ENCODE results near the gene ZSWIM3. TPM values are rescaled to one million over a fixed set of nuclear protein-coding genes. Genes with fewer than 3 reads are reported as not detected.

ZSWIM3 gene
- total RNA-seq, 1 experiment from 2014 or later = 1.4 TPM

DNA sequence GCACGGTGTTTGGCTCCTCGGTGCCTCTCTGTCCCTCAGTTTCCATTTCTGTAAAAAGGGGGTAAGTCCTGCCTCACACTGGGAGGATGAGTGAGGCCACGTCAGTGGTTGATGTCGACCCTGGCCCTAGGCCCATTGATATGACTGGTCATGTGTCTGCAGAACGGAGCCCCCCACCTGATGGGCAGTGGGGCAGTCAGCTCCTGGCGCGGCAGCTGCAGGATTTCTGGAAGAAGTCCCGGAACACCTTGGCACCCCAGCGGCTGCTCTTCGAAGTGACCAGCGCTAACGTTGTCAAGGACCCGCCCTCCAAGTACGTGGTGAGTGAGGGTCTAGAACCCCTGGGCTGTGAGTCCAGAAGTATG, 22.6 kb upstream of the ZSWIM3 start:
- BruUV-seq (replicated peaks) = TSS peak; percentile 55
- no peak for DNase-seq (ENCODE audit: unreplicated experiment)
- TF ChIP-seq, protein P1, sequence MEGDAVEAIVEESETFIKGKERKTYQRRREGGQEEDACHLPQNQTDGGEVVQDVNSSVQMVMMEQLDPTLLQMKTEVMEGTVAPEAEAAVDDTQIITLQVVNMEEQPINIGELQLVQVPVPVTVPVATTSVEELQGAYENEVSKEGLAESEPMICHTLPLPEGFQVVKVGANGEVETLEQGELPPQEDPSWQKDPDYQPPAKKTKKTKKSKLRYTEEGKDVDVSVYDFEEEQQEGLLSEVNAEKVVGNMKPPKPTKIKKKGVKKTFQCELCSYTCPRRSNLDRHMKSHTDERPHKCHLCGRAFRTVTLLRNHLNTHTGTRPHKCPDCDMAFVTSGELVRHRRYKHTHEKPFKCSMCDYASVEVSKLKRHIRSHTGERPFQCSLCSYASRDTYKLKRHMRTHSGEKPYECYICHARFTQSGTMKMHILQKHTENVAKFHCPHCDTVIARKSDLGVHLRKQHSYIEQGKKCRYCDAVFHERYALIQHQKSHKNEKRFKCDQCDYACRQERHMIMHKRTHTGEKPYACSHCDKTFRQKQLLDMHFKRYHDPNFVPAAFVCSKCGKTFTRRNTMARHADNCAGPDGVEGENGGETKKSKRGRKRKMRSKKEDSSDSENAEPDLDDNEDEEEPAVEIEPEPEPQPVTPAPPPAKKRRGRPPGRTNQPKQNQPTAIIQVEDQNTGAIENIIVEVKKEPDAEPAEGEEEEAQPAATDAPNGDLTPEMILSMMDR (IDR thresholded peaks at IDR 0.05; ENCODE audit: unreplicated experiment) = no peak
- peak overlapping the region; percentile 80 for H3K4me3 Mint-ChIP-seq (ENCODE audit: unreplicated experiment)
- peaks cover 17% of the 10 kb centered on the region for H3K36me3 Mint-ChIP-seq (ENCODE audit: insufficient read depth, unreplicated experiment)
- intact Hi-C loops (cut with micrococcal nuclease) = loop anchor here (10.0 kb wide), 1 partner anchor 50 kb away; the partner anchor contains the start of genes SPATA25 and ZSWIM1
- CTCF ChIA-PET = interaction anchor here (1.0 kb wide), 1 partner anchor 135 kb away, joined by 3 read pairs; no protein-coding TSS in a partner anchor
- no peaks in the 10 kb centered on the region for H3K27me3 Mint-ChIP-seq (ENCODE audit: insufficient read depth, unreplicated experiment)
- H3K27ac Mint-ChIP-seq (ENCODE audit: low read depth, unreplicated experiment) = peak overlapping the region; percentile 27
- no peaks in the 10 kb centered on the region for H3K9me3 Mint-ChIP-seq (ENCODE audit: unreplicated experiment)
- peaks cover 26% of the 10 kb centered on the region for H3K4me1 Mint-ChIP-seq (ENCODE audit: insufficient read depth, unreplicated experiment)
- POLR2A ChIA-PET = interaction anchor here (0.6 to 3.8 kb wide), 19 partner anchors 10 to 556 kb away, joined by 3 to 29 read pairs (median 5); partner anchors contain the start of genes DNTTIP1, PCIF1, UBE2C and WFDC3

DNA sequence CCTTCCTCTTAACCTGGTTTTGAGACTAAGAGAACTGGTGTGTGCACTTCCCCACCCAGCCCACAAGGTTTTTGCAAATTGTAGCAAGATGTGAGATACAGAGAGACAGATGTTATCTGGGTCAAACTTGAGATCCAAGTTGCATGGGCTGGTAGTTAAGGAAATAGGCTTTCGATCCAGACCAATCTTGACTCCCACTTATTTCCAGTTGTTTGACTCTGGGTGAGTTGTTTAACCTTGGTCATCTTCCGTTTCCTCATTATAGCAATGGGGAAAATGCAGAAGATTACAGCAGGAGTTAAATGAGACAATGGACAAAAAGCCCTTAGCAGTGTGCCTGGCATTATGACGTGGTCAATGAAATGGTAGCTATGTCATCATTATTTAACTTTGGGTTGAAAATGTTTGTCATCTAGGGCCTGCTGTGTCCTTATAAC, 22.1 kb upstream of the ZSWIM3 start:
- Mint-ChIP-seq H3K36me3 (ENCODE audit: insufficient read depth, unreplicated experiment) (peaks cover 23% of the 10 kb centered on the region), H3K4me3 (ENCODE audit: unreplicated experiment) (peak overlapping the region; percentile 80), H3K27ac (ENCODE audit: low read depth, unreplicated experiment) (peak overlapping the region; percentile 51), H3K9me3 (ENCODE audit: unreplicated experiment) (no peaks in the 10 kb centered on the region), H3K4me1 (ENCODE audit: insufficient read depth, unreplicated experiment) (peaks cover 26% of the 10 kb centered on the region), H3K27me3 (ENCODE audit: insufficient read depth, unreplicated experiment) (no peaks in the 10 kb centered on the region)
- ChIA-PET CTCF (interaction anchor here (0.6 to 1.0 kb wide), 4 partner anchors 11 to 1241 kb away, joined by 3 to 4 read pairs (median 4); no protein-coding TSS in a partner anchor), POLR2A (interaction anchor here (0.6 to 3.8 kb wide), 7 partner anchors 9 to 119 kb away, joined by 3 to 27 read pairs (median 4); partner anchors contain the start of genes CTSA, NEURL2 and ZSWIM1)
- intact Hi-C loops (cut with micrococcal nuclease) = loop anchor here (10.0 kb wide), 1 partner anchor 49 kb away; the partner anchor contains the start of genes SPATA25 and ZSWIM1
- no TSS peak for BruUV-seq (replicated peaks)
- no peak for DNase-seq (ENCODE audit: unreplicated experiment)
- TF ChIP-seq, protein P1 (IDR thresholded peaks at IDR 0.05; ENCODE audit: unreplicated experiment) = no peak

DNA sequence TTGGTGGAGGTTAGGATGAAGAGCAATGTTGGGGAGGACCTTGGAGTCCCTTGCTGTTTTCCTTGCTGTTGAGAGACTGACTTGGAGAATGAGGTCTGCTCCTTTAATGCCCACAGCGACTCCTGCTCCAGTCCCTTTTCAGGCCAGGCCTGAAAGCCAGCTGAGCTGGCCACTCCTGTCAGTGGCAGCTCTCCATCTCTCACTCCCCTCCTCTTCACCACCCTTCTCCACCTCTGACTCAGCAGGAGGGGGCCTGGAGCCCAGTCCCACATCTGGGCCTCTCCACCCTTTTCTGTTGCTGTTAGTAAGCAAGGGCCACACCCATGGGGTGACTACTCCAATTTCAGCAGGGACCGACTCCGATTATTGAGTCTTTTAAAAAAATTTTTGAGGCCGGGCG, 21.6 kb upstream of the ZSWIM3 start:
- no peaks in the 10 kb centered on the region for H3K27me3 Mint-ChIP-seq (ENCODE audit: insufficient read depth, unreplicated experiment)
- DNase-seq (ENCODE audit: unreplicated experiment) = peak; percentile 55
- TF ChIP-seq, protein P1 (IDR thresholded peaks at IDR 0.05; ENCODE audit: unreplicated experiment) = no peak
- ChIA-PET CTCF (interaction anchor here (0.6 to 1.0 kb wide), 4 partner anchors 11 to 1240 kb away, joined by 3 to 4 read pairs (median 4); no protein-coding TSS in a partner anchor), POLR2A (interaction anchor here (0.6 to 3.8 kb wide), 7 partner anchors 9 to 120 kb away, joined by 3 to 27 read pairs (median 4); partner anchors contain the start of genes CTSA, NEURL2 and ZSWIM1)
- H3K9me3 Mint-ChIP-seq (ENCODE audit: unreplicated experiment) = no peaks in the 10 kb centered on the region
- peaks cover 26% of the 10 kb centered on the region for H3K4me1 Mint-ChIP-seq (ENCODE audit: insufficient read depth, unreplicated experiment)
- H3K36me3 Mint-ChIP-seq (ENCODE audit: insufficient read depth, unreplicated experiment) = peaks cover 26% of the 10 kb centered on the region
- BruUV-seq (replicated peaks) = no TSS peak
- intact Hi-C loops (cut with micrococcal nuclease) = loop anchor here (10.0 kb wide), 1 partner anchor 49 kb away; the partner anchor contains the start of genes SPATA25 and ZSWIM1
- H3K27ac Mint-ChIP-seq (ENCODE audit: low read depth, unreplicated experiment) = peak overlapping the region; percentile 51
- peak overlapping the region; percentile 80 for H3K4me3 Mint-ChIP-seq (ENCODE audit: unreplicated experiment)

DNA sequence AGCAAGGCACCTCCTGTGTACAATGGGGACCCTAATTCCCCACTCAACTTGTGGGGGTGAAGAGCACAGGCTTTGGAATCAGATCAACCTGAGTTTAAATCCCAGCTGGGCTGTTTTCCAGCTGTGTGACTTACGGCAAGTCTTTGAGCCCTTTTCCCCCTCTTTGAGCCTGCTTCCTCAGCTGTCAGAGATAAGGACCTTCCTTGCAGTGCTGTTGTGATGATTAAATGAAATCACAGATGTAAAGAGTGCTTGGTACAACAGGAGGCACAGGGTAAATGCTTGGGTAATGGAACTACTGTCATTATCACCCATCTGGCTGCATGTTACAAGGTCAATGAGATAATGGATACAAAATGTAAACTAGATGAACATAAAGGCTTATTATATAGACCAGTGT, 20.6 kb upstream of the ZSWIM3 start:
- no peak for DNase-seq (ENCODE audit: unreplicated experiment)
- ChIA-PET CTCF (interaction anchor here (1.1 kb wide), 1 partner anchor 134 kb away, joined by 3 read pairs; no protein-coding TSS in a partner anchor), POLR2A (interaction anchor here (1.0 to 1.5 kb wide), 2 partner anchors 19 to 135 kb away, joined by 4 to 8 read pairs; no protein-coding TSS in a partner anchor)
- Mint-ChIP-seq H3K27me3 (ENCODE audit: insufficient read depth, unreplicated experiment) (no peaks in the 10 kb centered on the region), H3K9me3 (ENCODE audit: unreplicated experiment) (no peaks in the 10 kb centered on the region), H3K27ac (ENCODE audit: low read depth, unreplicated experiment) (peak overlapping the region; percentile 51), H3K4me3 (ENCODE audit: unreplicated experiment) (no peak overlapping the region), H3K36me3 (ENCODE audit: insufficient read depth, unreplicated experiment) (peaks cover 32% of the 10 kb centered on the region), H3K4me1 (ENCODE audit: insufficient read depth, unreplicated experiment) (peaks cover 26% of the 10 kb centered on the region)
- BruUV-seq (replicated peaks) = no TSS peak
- TF ChIP-seq, protein P1 (IDR thresholded peaks at IDR 0.05; ENCODE audit: unreplicated experiment) = no peak
- intact Hi-C loops (cut with micrococcal nuclease) = loop anchor here (10.0 kb wide), 1 partner anchor 48 kb away; the partner anchor contains the start of genes SPATA25 and ZSWIM1
